GM12875 (cell line): ENCODE data around the gene POLR3H.

ENCODE experiments used
- H3K4me3 ChIP-seq: one replicate; pipeline ENCODE4 v1.5.1; 2011; ENCODE audit warnings: low read depth, low read length, control low read depth
- TF ChIP-seq, protein P1 (sequence below): IDR thresholded peaks from 2 replicates; pipeline ENCODE4 v1.5.1; 2011; ENCODE audit warnings: low read depth, mild to moderate bottlenecking, control low read depth, inconsistent platforms, low read length, moderate library complexity, borderline replicate concordance; ENCODE audit not compliant: insufficient read depth

Gene POLR3H

DNA sequence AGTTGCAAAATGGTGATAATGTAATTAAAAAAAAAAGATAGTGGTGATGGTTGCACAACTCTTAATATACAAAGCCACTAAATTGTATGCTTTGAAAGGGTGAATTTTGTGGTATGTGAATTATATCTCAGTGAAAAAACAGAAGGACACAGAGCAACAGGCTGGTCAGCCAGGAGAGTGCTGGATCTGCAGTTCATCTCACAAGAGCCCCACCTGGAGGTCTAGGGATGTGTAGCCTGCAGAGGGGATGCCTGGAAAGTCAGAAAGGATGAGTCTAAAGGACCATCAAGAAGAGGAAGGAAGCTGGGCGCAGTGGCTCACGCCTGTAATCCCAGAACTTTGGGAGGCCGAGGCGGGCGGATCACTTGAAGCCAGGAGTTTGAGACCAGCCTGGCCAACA, 9.0 kb downstream of the POLR3H start:
- TF ChIP-seq, protein P1, sequence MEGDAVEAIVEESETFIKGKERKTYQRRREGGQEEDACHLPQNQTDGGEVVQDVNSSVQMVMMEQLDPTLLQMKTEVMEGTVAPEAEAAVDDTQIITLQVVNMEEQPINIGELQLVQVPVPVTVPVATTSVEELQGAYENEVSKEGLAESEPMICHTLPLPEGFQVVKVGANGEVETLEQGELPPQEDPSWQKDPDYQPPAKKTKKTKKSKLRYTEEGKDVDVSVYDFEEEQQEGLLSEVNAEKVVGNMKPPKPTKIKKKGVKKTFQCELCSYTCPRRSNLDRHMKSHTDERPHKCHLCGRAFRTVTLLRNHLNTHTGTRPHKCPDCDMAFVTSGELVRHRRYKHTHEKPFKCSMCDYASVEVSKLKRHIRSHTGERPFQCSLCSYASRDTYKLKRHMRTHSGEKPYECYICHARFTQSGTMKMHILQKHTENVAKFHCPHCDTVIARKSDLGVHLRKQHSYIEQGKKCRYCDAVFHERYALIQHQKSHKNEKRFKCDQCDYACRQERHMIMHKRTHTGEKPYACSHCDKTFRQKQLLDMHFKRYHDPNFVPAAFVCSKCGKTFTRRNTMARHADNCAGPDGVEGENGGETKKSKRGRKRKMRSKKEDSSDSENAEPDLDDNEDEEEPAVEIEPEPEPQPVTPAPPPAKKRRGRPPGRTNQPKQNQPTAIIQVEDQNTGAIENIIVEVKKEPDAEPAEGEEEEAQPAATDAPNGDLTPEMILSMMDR: peak; percentile 13; the same call in 1 of the 2 replicates
- H3K4me3 ChIP-seq: no peak overlapping the region

DNA sequence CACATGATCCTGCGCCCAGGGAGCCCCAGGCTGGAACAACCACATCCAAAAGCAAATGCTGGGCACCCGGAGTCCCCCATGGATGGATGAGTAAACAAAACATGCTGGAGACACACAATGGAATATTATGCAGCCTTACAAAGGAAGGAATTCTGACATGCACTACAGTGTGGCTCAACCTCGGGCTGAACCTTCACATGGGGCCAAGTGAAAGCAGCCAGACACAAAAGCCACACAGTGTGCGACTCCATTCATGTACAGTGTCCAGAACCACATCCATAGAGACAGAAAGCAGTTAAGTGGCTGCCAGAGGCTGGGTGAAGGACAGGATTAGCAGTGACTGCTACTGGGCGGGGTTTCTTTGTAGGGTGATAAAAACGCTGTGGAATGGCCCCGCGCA, 10.1 kb downstream of the POLR3H start:
- H3K4me3 ChIP-seq: no peak overlapping the region
- TF ChIP-seq, protein P1: no peak

DNA sequence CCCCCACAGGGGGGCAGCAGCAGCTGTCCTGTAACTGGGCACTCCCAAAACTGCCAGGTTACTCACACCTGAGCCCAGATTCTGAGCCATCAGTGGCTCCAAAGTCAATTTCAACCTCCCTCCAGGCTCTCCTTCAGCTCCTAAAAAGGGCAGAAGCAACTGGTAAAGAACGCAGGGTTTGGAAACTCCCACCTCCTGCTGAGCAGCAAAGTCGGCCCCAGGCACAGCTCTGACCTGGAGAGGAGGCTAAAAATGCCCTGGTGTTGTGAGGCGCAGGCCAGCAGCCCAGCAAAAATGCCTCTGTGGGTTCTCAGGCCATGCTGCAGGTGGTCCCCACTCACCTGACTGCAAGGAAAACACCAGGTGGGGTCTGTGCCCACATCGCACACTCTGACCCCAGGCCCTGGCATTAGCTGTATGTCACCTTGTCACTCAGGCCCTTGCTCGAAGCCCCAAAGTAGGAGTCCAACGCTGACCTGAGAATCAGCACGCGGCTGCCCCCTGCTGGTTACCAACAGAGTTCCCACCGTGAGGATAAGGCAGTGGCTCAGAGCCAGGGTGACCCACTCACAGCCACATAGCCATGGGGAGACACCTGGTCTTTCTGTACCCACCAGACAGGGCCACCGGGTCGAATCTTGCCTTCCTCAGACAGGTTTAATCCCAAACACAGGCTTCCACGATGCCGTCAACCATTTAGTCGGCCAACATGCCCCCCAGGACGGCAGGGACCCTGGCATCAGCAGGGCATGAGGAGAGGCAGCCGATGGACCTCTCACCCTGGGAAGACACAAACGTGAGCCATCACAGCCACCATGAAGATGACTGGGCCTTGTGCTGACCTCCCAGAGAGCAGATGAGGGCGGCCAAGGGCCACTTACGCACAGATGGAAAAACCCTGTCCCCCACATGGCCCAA, 11.1 kb downstream of the POLR3H start:
- TF ChIP-seq, protein P1: peak; percentile 89
- no peak overlapping the region for H3K4me3 ChIP-seq

DNA sequence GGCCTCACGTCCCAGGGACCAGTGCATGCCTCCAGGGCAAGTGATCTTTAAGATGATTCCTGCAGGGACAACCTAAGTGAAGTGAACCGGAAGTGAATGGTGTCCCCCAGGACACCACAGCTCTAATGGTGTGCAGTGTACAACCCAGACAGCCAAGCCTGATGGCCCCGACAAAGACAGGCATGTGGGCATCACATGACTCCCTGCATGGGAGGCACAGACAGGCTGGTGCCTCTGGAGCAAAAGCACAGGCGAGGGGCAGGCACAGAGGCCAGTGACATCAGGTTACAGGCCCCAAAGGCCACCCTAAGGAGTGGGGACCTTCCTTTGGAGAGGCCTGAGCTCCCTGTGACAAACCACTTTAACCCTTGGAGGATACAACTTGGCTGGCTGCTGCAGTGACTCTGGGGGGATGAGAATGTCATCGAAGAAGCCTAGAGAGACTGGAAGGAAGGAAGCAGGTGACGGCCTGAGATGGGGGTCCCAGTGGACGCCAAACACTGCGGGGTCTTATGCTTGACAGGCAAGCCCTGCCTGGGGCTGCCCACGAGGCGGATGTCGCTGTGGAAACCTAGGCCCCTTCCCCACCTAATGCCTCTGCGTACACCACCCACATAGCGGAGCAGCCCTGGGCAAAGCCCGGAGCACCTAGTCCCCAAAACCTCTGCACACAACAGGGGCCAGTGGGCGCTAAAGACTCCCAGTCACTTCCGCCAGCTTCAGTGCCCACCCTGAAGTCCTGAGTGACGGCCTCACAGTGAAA, 12.4 kb downstream of the POLR3H start:
- TF ChIP-seq, protein P1: no peak
- no peak overlapping the region for H3K4me3 ChIP-seq

DNA sequence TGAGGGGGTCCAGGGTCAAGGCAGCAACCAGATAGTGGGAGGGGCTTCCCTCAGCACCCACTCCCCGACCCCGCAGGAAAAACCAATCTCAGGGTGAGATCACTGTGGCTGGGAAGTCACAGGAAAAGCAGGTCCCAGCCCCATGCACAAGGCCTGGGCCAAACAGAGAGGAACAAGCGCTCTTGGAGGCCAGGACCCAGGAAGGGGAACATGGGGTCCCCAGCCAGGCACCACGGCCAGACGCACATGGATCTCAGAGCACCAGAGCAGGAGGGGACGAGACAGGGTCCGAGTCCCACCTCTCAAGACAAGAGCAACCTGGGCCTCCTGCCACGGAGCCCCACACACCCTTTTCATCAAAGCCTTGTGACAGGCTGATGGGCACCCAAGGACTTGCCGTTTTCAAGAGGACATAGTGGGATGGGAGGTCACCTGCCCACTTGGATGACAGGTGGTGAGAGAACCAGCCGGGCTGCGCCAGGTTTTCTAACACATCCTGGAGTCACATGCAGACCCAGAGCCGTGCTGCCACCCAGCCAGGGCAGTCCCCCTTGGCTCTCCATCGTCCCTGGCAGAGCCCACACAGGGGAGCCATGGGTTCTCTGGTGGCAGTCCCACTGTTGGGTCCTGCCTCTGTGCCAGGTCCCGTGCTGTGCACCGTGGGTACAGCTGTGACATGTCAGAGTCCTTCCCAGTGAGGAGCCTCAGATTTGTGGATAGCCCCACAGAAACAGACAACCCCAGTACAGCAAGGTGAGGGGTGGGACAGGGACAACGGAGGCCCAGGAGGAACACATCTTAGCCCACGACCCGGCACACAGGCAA, 13.2 kb downstream of the POLR3H start:
- TF ChIP-seq, protein P1: no peak
- H3K4me3 ChIP-seq: no peak overlapping the region

DNA sequence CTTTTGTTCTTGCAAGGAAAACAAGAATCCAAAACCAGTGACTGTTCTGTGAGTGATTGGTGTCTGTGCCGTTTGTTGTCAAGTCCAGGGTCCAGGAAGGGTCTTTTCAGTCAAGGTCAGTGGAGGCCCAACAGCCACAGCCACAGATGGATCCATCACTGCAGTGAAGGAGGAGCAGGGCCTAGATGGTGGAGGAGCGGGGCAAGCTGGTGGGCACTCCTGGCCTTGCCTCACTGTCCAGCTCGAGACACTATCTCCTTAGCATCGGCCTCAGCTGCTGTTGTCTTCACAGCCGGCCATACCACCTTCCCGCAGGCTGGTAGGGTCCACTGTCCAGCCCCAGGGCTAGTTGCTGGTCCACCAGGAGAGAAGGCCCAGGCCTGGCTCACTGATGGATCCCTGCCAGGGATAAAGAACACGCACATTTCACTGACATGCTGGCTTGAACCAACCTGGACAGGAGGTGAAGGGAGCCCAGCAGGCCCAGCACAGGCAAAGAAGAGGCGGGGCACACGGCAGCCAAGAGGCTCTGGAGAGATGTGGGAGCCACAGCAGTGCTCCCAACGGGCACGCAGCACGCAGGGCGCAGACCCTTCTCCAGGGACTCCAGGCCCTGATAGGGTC, 15.2 kb downstream of the POLR3H start:
- H3K4me3 ChIP-seq: no peak overlapping the region
- TF ChIP-seq, protein P1: no peak
